Stimulated activated CD8-positive, alpha-beta memory T cell treated with anti-CD3 and anti-CD28 coated beads, Interleukin-4, amount 100 ng/mL, for 4 hours (primary cell): ENCODE data around the gene NDUFB5.
"Not testable (repeated sequence)": the region's sequence is repeated elsewhere in the genome, so short reads cannot be mapped to it uniquely, and the experiment has no call there.

Experiments
- DNase-seq, 2 donors: peaks; one replicate each; pipeline ENCODE4 v3.0.0-alpha.2; 2020; ENCODE audit warnings: low read depth in 2 of 2, low spot score in 1 of 2

NDUFB5 gene

DNA sequence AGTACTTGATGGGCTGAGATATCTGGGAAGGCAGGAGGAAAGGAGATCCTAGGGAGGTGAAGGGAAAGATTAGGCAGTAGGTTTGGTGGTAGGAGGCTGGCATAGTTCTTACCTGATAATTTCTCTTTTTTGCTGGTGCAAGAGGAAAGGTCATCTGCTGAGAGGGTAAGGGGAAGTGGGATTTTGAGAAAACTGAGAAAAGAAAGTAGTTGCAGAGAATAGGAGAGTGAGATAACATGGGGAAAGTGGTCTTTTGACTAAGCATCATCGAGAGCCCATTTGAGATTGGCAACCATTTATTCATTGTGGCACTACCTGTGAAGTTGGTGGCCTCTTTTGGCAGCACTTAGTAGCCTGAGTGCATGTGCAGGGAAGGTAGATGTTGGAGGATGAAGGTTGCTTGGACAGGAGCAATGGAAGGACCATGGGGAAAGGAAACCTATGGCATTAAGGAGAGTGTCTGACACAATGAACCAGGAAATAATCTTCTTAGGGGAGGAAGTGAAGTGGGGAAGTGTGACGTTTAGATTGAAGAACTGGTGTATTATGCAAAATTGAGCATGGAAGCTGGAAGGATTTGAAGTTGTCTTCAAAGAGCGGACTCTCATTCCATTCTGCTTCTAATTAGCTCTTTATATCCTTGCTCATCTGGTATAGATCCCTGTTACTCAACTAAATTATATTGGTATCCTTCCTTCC, 26.3 kb downstream of the NDUFB5 start:
- DNase-seq = no peak

DNA sequence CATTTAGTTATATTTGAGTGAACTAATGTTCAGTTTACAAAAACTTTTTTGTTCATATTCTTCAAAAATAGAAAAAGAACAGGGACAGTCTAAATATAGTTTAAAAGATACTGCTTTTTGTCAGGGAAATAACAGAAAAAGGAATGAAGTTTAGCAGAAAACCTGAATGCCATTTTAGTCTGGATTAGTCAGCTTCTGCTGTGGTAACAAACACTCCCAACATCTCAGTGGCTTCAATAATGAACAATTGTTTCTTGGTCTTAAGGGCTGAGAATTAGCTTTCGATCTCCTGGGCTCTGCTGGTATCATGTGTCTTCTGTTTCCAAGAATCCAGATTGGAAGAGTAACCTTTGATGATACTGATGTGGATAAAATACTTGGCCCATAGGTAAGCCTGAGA, 35.9 kb downstream of the NDUFB5 start:
- DNase-seq = no peak

DNA sequence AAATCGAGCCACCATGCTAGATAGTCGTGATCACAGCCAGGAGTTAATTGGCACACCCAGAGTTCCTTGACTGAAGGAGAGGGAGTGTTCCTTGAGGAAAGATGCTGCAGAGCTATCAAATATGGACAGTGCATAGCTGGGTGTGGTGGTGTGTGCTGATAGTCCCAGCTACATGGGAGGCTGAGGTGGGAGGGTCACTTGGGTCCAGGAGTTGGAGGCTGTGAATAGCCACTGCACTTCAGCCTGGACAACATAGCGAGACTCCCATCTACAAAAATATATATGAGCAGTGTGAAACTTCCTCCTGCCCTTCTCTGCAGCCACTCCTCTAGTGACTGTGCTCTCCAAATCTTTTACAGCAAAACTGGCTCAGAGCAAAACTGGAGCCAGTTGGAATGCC, 38.3 kb downstream of the NDUFB5 start:
- no peak for DNase-seq

DNA sequence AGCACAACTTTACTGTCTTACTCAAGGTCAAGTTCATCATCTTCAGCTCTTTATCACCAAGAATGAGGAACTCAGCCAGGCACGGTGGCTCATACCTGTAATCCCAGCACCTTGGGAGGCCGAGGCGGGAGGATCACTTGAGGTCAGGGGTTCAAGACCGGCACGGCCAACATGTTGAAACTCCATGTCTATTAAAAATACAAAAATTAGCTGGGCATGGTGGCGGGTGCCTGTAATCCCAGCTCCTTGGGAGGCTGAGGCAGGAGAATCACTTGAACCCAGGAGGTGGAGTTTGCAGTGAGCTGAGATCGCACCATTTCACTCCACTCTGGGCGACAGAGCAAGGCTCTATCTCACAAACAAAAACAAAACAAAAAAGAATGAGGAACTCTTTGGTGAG, 39.2 kb downstream of the NDUFB5 start:
- DNase-seq = not testable (repeated sequence)

DNA sequence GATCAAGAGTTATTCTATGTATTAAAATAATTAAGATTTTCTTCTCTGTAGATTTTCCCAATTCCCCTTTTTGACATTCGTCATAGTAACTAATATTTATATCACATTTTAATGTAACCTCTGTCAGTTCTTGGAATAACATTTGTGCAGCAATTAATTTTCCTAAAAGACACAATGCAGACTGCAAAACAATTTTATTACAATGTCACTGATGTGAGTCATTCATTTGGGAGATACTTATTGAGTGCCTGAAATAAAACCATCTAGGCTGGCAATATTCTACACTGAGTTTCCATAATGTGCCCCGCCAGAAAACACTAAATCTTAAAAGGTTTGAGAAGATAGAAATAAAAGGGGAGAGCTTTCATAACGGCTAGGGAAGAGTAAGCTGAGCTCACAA, 41.6 kb downstream of the NDUFB5 start:
- no peak for DNase-seq

DNA sequence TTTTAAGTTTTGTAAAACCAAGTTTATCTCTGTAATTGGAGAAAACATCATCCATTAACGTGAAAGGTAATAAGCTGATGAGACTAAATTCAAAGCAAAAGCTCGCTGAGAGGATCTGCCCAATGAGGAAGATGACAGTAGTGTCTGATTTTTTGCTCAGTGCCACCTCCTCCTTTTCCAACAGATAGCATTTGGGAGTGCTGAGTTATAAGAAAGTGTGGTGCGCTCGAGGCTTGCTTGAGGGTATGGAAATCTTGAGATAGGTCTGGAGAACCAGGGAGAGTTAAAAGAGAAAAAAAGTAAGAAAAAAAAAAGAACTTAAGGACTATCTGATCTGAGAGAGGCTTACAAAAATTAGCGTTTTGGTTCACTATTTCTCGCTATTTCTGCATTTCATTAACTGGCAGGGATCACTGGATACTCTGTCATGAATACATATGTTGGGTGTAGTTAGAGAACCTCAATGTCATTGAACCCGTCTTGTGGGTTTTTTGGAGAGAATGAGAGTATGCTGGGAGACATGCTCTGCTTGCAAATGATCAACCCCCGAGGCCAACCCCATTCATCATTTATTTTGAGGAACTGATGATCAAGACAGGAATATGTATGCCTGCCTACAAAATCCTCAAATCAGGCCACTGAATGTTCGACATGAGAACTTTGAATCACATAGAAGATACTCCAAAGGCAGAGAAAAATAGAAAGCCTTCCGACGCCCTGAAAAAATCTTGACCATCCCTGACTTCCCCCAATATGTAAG, 47.3 kb downstream of the NDUFB5 start:
- DNase-seq = no peak

DNA sequence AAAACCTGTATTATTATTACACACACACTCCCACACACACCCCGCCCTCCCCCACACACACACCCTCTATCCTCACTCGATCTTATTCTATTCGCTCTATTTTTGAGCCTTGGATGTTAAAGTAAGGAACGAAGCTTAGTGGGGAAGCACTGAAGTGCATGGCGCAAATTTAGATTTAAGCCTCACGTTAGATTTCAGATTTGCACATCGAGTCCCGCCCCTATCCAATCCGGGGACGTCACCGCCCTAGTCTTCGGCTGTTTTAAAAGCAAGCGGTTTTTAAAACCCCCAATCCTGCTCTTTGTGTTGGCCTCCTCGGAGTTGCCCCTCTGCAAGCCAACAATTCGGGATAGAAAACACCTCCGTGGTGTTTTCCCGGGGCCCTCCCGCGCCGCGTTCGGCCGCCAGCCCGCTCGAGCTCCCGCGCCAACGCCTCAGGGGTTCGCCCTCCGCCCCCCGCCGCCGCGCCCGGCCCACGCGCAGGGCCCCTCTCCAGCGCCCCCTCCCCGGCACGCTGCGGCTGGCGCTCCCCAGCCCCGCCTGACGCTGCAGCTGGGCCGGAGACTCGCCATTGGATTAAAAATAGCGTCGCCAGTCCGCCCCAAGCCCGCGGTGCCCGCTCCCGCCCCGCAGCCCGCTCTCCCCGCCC, 48.0 kb downstream of the NDUFB5 start, which contains the start of gene USP13:
USP13 (plus strand) TSS at position 594 of the 649 bp plus-strand sequence. CDS start 186 bp downstream, outside the sequence.
- DNase-seq = peak in 1 of 2 donors; percentile 26

DNA sequence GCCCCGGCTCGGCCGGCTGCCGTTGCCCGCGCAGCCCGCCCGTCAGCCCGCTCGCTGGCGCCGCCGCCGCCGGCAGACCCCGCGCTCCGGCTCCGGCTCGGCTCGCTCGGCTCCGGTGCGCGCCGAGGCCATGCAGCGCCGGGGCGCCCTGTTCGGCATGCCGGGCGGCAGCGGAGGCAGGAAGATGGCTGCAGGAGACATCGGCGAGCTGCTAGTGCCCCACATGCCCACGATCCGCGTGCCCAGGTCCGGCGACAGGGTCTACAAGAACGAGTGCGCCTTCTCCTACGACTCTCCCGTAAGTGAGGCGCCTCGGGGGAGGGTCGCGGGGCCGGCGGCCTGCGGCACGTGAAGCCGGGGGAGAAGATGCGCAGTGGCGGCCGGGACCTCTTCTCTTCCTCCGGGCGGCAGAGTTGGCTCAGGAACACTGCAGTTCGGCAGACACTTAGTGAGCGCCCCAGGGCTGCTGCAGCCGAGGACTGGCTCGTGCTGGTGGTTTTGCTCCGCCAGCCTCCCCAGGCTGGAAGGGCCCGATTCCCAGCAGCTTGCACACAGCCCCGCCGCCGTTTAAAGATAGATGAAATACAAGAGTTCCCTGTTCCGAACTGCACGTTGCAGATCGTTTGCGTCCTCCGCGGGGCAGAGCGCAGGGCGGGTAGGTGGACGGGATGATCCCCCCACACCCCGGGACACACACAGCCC, 48.7 kb downstream of the NDUFB5 start:
- DNase-seq = peak in 1 of 2 donors; percentile 26

DNA sequence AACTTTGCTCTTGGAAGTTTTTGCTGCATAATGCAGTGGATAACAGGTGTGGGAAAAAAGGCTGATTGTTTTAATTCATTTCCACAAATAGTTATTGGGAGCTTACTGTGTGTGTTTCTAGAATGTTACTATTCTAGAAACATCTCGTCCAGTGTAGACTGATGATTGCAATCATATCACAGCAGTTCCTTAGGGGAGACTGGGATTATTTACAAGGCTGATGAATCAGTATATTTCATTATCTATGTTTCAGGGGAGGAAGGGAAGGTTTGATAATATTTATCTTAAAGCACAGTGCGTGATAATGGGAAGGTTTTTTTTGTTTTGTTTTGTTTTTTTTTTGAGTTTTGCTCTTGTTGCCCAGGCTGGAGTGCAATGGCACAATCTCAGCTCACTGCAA, 50.6 kb downstream of the NDUFB5 start:
- DNase-seq = no peak

DNA sequence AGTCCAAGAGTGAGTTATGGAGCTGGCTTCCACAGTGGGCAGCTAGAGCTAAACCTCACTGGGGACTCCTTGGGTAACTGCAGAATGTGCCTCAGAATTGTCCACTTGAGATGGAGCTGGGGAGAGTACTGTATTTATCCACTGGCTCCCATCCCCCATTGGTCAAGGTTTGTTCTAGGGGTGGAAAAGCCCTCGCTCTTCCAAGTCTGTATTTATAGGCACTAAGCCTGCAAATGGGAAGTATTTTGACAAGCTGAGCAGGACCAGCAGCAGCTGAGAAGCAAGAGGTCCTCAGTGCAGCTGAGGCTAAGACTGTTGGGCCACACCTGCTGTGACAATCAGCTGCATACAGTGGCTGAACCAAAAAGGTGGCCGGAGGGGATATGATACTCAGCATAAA, 54.0 kb downstream of the NDUFB5 start:
- no peak for DNase-seq

DNA sequence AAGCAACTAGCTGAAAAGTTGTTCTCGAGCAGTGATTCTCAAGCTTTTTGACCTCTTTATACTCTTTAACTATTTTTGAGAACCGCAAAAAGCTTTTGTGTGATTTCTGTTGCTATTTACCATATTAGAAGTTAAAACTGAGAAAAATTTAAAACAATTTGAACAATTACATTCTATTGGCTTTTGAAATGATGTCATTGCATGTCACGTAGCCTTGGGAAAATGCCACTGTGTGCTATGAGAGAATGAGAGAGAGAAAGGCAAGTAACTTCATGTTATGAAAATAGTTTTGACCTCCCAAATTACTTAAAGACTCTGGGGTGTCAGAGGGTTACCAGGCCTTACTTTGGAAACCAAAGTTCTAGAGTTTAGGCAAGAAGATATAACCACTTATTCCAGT, 56.3 kb downstream of the NDUFB5 start:
- no peak for DNase-seq

DNA sequence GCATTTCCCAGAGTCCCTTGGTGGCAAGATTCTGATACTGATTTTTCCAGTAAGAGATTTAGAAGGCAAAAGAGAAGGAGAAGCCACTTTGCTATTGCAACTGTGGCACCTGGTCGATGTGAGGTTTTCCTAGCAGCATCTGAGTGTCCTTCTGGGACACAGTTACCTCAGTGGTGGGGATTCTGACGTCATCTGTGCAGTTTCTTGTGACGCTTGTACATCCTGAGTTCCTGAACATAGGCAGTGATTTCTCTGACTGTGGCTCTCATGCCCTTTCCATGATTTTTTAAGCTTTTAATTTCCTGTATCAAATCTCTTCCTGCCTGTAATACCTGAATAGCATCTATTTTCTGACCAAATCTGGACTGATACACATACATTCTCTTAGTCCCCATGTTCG, 57.2 kb downstream of the NDUFB5 start:
- DNase-seq = no peak

DNA sequence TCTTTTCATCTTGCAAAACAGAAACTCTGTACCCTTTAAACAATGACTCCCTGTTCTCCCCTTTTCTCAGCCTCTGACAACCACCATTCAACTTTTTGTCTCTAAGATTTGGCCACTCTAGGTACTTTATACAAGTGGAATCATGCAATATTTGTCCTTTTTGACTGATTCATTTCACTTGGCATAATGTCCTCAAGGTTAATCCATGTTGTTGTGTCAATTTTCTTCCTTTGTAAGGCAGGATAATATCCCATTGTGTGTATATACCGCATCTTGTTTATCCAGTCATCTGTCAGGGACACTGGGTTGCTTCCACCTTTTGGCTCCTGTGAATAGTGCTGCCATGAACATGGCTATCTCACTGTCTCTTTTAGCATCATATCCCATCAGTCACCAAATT, 58.5 kb downstream of the NDUFB5 start:
- DNase-seq = no peak

DNA sequence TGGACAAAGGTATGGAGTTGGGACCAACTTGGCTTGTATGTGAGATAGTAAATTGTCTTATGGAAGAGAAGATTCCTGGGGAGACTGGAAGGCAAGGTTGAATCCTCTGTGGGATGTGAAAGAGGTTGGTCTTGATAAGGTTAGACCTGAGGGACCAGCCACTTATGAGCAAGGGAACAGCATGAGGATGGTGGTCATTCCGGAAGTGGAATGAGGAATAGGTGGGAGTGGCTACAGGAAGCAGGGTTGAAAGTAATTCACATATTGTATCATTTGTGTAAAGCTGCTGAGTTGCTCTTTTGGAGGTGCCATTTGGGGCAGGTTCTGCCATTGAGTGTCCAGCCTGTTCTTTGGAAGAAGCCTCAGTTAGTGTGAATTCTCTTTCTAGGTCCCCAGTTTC, 61.4 kb downstream of the NDUFB5 start:
- no peak for DNase-seq

DNA sequence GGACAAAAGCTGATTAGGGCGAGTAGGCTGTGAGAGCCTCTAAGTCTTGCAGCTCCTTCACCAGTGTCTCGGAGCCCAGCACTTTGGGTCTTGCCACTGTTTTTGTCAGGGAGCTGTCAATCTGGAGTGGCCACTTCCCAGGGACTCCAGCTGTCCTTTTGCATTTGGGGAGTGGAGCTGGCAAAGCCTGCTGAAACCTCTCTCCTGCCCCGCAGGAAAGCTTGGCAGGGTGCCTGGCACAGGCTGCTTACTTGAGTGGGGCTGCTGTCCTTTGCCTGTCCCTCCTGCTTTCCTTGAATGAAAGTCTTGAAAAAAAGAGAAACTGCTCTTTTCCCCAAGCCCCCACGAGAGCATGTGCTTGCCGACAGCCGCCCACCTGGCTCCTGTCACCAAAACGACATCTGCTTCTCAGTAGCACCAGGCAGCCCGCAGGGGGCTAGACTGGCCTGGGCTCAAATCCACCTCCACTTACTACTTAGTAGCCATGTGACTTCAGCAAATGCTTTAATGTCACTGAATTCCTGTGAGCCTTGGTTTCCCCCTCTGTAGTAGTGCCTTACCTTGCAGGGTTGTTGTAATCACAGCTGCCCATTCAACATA, 61.9 kb downstream of the NDUFB5 start:
- no peak for DNase-seq

DNA sequence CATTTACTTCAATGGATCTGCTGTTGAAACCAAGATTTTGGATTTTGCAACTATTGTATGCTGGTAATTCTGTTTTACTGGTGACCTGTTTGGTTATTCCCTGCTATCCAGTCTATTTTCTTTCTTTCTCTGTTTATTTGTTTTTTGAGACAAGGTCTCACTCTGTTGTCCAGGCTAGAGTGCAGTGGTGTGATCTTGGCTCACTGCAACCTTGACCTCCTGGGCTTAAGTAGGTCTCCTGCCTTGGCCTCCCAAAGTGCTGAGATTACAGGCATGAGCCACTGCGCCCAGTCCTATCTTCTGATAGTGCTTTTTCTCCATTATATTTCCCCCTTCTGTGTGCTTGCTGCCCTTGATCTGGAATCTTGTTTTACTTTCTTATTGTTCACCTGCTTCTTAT, 63.8 kb downstream of the NDUFB5 start:
- no peak for DNase-seq

DNA sequence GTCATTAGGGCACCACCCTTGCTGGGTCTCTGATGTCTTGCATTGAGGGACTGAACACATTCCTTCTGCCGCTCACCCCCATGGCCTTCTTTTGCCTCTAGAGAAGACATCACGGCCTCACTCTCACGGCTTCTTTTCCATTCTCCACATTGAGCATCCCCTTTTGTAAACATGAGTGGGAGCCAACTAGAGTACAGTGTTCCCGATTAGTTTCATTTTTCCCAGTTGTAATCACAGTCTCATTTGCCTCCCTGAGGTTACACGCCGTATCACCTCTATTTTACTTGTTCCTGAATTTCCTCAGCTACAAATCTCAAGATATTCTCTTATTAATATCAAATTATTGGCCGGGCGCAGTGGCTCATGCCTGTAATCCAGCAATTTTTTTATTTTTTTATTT, 65.7 kb downstream of the NDUFB5 start:
- no peak for DNase-seq

DNA sequence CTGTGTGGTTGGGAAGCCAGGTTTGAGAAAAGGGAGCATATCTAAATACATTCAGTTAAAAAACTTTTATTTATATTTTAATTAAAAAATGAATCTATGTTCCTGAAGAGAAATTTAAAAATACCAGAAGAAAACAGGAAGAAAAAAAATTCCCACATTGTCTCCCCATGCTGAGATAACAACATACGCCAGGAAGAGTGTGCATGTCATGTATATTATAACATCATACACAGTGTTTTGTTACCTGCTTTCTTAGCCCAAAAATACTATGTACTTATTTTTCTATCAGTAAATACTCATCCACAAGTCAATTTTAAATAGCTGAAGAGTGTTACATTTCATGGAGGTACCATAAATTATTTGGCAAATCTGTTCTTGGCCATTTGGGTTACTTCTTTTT, 66.7 kb downstream of the NDUFB5 start:
- DNase-seq = no peak

DNA sequence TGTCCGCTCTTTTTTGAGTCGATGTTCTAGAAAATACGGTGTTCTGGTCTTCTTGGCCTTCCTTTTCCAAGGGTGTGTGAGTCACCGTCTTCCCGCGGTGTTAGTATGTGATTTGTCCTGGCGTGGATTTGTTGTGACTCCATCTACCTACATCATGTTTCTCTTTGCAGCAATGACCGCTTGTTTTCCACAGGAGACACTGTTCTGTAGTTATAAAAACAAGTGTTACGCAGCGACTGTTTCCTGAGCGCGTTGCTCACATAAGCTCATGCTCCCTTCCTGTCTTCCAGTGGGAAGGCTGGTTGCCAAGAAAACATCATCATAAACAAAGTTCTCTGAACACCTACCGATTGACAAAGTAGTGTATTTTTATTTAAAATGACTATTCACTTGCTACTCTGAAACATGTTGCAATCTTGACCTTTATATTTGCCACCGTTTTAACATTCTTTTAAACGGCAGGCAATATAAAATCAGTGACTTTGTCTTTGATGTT, 67.2 kb downstream of the NDUFB5 start:
- DNase-seq = no peak

DNA sequence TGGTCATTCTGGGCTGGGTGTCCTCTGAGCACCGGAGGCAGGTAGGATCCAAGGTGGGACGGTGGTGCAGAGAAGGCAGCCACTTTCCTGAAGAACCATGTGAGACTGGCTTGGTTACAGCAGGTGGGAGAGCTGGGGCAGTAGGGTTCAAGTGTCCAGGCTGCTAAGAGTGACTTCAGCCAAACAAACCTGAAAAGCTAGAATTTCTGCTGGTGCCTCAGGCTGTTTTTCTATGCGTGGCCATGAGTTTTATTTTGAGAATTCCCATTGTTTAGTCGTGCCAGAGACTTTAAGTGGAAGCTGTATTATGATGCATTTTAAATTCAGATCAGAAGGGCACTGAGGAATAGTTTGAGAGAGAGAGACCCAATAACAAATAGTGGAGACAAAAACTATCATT, 68.3 kb downstream of the NDUFB5 start:
- DNase-seq = no peak

DNA sequence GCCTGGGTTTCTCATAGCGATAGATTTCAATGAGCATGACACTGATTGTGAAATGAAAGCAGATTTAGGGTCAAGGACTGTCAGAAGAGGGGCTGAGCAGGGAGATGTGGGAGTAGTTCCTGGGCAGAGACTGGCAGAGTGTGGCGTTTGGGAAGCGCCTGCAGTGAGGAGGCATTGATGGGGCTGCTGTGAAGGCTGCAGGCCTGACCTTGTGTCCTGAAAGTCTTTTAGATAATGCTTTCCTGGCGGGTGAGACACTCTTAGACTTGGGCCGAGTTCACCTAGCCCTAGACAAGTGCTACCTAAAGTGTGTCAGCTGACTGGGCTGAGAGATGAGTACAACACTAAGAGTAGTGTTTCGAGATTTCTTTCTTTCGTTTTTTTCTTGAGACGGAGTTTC, 68.9 kb downstream of the NDUFB5 start:
- no peak for DNase-seq
